ENCODE measurements around the gene S100A2. TPM values are rescaled to one million over a fixed set of nuclear protein-coding genes. Genes with fewer than 3 reads are reported as not detected.

The S100A2 gene
- 0.51 and 0.98 TPM in 2 replicates for total RNA-seq

DNA sequence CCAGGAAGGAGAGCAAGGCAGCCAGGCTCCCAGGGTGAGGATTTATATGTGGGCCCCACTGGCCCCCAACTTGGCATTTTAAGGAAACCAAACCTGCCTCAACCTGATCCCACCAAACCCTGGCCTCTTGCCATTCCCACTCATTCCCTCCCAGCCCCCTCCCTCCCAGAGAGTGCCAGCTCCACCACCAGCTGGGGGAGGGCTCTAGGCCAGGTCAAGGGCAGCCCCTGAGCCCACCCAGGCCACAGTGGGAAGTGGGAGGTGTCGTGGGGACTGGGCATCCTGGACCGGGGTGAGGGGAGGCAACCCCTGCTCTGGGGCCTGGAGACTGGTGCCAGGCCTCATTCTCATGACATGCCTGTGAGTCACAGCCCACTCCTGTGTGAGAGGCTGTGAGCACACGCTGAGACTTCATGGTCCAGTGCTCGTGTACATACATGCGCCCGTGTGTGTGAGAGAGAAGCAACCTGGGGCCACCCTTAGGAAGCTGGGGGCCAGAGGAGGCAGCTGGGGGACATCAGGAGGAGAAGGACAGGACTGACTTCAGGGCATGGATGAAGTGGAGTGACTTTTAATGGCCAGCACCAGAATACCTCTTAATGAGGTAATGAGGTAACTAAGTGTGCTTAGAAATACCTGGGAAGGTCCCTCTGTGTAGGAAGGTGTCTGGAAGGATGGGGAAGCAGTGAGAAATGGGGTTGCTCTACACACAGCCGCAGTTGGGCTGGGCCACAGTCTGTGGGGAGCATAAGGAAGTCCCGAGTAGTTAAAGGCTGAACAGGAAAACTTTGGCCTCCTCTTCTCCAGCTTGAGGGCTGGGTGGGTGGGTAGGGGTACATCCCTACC is at the start of gene S100A2:
Gene S100A2, minus strand, starts transcription at position 316 of the 846 bp plus-strand sequence. CDS start 1,967 bp downstream, outside the sequence.
- peak; percentile 85 for DNase-seq

DNA sequence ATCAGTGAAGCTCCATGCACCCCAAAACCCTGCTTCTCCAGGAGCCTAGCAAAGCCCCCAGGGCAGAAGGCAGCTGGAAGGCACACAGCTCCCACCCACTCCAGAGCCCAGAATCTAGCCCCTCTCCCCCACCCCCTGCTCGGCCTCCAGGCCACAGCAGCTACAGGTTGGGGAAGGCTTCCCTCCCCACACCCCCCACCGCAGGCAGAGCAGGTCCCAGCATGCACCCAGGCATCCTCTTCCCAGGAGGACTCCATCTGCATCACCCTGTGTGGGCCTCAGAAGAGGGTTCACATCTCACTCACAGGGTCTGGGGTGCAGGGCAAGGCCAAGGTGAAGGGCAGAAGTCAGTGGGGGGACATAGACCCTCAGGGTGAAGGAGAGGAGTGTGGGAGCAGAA is 49.8 kb upstream of the S100A2 start:
- no peak for DNase-seq

DNA sequence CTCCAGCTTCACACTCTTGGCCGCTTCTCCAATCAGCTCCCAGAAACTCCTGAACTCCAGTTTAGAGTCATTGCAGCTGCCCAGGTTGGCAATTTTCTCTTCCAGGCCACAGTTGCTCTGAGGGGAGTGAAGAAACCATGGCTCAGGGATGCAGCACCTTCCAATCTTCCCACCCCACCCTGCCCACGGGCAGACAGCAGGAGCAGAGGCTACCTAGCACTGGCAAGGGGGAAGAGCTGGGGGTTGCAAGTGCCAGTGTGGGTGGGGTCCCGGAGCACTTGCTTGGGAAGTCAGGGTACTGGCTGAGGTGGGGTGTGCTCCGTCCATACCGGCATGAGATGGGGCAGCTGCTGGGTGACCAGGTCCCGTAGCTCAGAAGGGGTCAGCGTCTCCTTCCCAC is 49.3 kb upstream of the S100A2 start:
- no peak for DNase-seq

DNA sequence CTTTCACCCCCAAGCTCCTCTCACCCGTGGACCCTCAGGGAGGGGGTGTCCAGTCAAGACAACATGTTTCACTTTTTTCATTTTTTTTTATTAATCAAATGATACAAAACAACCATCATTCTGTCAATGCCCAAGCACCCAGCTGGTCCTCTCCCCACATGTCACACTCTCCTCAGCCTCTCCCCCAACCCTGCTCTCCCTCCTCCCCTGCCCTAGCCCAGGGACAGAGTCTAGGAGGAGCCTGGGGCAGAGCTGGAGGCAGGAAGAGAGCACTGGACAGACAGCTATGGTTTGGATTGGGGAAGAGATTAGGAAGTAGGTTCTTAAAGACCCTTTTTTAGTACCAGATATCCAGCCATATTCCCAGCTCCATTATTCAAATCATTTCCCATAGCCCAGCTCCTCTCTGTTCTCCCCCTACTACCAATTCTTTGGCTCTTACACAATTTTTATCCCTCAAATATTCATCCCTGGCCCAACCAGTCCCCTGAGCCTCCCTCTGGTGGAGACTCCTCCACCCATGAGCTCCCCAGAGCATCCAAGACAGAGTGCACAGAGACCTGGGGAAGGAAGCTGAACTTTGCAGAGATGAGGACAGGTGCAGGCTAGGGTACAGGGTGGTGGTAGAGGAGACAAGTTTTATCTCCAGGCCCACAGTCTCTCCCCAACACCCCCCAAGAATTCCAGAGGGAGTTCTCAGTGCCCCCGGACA is 48.7 kb upstream of the S100A2 start:
- no peak for DNase-seq

DNA sequence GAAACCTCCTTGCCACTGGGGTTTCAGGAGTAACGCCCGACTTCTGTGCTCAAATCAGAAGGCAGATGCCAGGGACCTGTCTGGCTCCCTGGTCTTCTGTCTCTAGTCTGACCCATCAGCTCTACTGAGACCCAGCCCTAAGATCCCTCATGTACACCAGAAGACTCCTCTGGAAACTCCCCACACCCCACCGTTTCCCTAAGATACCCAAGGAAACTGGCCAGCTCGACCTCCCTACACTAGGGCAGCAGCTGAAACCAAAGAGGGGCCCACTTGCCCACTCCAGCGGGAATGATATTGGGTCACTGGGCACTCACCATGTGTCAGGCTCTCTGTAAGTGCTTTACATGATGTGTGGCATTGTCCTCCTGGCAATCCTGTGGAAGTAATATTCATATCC is 47.8 kb upstream of the S100A2 start:
- DNase-seq: no peak

DNA sequence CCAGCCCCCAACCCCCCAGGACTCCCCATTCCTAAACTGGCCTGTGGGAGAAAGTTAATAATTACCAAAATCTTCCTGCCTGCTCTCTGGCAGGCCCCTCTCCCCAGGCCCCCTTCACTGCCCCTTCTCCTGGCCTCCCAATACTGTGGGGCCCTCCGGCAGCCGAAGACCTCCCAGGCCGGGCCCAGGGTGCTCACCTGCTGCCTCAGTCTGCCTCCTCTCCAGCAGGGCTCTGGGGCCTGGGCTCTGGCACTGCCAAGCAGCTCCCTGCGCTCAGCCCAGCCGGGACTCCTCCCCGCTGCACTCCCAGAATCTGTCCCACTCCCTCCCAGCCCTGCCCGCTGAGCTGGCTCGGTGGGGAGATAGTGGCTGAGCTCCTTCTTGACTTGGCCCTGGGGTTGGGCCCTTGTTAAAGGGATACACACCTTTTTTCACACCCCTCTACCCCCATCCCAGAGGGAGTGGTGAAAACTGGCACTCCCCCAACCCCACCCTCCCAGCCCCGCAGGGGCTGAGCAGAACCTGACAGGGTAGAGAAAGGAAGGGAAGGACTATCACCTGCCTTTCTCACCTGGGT is 47.2 kb upstream of the S100A2 start, which contains the start of gene S100A16:
Gene S100A16, minus strand, starts transcription at position 383 of the 577 bp plus-strand sequence. CDS start 4,986 bp downstream, outside the sequence.
- no peak for DNase-seq

DNA sequence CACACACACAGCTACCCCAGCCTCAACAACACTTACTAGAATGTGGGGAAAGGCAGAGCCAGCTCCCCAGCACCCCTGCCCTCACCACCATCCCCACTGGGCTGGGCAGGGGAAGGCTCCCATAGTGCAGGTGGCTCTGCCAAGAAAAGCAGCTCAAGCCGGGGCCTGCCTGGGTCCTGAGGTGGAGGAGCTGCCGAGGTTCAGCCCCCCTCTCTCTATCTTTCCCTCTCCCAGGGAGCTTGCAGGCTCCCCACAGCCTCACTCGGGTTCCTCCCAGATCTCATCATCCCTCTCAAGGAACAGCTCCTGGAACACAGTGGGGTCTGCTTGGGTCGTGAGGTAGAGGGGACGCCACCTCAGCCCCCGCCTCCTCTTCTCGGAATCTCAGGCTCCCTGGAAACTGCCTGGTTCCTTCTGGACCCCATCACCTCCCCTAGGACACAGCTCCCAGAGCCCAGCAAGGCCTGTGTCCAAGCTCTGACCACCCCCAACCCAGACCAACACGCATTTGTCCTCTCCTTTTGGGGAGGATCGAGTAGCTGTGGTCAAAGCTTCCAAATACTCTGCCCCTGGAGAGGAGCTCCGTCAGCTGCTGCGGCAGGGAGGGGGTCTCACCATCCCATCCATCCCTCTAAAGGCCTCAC is 46.6 kb upstream of the S100A2 start:
- no peak for DNase-seq

DNA sequence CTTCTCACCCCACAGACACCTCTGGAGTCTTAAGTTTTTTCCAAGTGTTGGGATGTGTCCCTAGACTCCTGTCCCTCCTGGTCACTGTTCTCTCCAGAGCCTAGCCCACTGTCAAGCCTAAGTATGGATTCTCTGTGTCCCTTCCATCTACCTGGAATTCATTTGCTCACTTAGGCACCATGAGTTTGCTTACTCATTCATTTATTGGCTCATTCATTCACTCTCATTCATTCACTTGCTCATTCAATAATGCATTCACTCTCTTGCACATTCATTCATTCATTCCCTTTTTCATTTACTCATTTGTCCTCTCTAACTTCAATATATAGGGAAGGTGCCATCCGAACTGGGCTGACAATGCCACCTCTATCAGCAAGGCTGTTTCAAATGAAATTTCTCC is 45.7 kb upstream of the S100A2 start:
- no peak for DNase-seq

DNA sequence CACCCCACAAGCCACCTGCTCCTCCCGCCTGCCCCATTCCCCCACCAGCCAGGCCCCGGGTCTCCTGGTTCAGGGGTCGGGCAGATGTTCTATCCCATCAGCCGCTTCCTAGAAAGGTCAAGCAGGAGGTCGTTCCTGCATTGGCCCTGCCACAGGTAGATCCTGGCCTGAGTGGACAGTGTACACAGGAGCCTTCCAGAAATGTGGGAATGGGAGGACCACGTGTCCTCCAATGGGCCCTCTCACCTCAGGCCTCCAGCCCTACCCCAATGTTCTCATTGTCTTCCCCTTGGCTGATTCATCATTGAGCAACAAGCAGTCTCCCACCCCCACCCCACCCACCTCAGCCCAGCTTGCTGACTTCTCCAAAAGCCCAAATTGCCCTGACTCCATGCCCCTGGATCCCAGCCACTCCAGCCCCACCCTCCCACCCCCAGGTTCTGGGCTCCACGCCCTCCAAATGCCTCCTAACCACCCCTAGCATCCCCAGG is 45.2 kb upstream of the S100A2 start:
- DNase-seq: no peak

DNA sequence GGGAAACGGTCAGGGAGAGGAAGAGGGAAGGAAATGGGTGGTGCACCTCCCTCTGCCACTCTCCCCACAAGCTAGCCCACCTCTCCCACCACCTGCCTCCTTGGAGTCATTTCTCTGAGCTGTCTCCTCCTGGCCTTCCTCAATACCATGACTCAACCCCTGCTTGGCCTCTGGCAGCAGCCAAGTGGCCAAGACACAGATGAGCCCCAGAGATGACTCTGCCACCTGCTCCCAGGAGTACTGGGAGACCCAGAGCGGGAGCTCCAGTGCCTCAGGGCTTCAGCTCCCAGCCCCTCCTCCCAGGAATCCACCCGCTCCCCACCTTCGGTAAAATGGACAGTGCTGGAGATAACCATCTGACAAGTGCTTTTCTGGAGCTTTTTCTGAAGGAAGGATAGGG is 44.7 kb upstream of the S100A2 start:
- DNase-seq: peak; percentile 60

DNA sequence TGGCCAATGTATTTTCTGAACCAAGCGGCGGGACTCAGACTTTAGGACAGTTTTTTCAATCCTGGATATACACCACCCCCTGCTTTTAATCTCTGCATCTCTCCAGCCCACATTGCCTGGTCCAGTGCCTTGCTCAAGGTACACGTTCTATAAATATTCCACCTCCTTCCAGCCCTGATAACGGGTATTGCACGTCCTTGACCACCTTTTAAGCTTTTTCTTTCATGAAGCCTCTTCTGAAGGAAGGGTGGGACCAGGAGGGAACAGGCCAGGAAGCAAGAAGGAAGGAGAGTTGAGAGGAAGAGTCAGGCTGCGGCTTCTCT is 43.9 kb upstream of the S100A2 start:
- no peak for DNase-seq

DNA sequence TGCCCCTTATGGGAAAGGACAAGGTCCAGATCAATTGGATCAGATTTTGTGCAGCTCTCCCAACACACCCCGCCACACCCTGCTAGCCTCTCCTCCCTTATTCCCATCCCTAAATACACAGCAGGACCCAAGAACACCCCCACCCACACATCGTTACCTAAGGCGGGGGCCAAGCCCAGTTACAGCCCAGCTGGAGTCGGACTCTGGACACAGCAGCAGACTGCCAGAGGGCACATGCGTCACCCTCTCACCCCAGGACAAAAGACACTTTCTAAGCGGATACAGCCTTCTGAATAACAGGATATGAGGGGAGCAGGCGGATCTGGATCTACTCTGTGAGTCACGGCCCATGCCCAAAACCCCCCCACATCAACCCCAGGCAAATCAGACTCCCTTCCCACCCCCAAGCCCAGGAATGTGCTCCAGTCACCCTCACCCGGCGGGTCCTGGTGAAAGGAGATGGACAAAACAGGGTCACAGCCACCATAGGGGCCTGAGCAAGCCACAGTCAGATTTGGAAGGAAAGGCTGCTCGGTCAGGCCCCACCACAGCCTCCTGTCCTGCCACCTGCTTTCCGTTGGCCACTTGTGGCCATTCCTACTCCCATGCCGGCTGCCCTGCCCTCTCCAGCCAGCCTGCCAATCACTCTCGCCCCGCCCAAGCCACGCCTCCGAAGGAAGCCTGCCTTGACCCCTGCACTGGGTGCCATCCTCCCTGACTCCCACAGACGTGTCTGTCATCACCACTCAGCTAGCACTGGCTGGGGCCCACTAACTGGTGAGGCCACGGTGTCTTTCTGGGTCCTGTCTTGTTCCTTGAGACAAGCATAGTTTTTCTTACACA is 43.3 kb upstream of the S100A2 start:
- peak; percentile 99 for DNase-seq

DNA sequence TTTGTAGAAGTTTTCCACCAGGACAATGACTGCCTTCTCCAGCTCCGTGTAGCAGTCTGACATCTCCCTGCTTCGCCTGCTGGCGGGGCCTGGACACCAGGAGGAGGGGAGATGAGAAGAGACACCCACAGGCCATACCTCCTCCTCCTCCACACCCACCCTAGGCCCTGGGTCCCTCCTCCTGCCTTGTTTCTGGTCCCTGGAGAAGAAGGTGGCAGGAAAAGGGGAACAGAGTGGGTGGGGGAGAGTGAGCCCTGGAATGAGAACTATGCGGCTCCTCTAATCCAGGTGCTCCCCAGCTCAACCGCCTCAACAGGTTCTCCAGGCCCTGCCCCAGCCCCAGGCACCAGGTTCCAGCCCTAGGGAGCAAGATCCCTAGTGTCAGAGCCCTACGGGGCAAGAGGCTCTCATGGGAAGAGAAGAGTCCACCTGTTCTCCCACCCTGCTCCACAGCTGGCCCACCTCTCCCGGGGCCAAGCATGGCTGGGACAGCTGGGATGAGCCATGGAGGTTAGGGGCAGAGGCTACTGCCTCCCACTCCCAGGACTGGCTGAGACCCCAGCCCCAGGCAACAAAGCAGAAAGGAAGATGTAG is 42.5 kb upstream of the S100A2 start:
- DNase-seq: peak; percentile 74

DNA sequence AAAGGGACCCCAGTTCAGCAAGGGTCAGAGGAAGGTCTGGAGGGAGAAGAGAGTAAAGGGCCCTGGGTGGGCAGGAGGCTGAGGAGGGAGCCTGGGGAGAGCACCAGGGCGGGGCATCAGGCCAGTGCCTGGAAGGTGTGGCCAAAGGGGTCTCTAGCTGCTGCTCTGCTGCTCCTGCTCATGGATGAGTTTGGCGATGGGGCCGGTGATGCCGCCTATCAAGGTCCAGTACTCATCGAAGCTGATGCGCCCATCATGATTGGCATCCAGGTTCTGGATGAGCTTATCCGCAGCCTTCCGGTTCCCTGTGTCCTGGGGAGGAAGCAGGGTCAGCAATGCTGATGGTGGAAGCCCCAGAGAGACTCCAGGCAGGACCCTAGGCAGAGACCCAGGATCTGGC is 41.7 kb upstream of the S100A2 start:
- peak; percentile 14 for DNase-seq

DNA sequence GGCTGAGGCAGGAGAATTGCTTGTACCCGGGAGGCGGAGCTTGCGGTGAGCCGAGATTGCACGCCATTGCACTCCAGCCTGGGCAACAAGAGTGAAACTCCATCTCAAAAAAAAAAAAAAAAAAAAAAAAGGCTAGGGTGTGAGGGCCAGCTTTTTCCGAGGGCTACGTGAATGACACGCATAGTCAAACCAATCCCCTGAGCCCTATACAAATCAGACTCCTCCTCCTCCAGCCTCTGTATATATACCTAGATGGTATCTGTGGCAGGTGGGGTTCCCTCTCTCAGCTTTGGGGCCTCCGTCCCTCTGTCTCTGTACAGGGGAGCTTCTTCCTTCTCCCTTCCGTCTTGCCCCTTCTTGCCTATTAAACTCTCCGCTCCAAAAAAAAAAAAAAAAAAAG is 40.5 kb upstream of the S100A2 start:
- no peak for DNase-seq

DNA sequence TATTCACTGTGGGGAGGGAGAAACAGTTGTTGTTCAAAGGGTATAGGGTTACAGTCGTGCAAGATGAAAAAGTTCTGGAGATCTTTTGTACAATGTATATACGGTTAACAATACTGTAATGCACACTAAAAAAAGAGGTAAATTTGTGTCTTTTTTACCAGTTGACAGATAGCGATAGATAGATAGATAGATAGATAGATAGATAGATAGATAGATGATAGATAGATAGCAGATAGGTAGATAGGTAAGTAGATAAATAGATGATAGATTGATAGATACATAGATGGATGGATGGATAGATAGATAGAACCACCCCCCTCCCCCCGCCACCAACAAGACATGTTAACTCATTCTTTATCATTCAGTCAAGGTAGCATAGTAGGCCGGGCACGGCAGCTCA is 37.1 kb upstream of the S100A2 start:
- DNase-seq: no peak

DNA sequence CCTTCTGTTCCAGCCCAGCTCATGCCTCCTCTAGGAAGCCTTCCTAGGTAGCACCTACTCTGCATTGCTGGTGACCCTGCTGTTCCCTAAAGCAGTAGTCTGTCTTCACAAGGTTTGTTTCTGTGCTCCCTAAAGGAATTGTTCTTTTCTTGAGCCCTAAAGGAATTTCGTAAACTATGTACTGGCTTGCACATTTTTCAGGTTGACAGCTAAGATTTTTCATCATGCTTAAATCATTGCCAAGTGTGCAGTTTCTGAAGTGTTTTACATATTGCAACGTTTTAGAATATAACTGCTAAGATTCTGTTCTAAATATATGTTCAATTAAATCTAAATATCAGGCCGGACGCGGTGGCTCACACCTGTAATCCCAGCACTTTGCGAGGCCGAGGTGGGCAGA is 34.2 kb upstream of the S100A2 start:
- DNase-seq: no peak

DNA sequence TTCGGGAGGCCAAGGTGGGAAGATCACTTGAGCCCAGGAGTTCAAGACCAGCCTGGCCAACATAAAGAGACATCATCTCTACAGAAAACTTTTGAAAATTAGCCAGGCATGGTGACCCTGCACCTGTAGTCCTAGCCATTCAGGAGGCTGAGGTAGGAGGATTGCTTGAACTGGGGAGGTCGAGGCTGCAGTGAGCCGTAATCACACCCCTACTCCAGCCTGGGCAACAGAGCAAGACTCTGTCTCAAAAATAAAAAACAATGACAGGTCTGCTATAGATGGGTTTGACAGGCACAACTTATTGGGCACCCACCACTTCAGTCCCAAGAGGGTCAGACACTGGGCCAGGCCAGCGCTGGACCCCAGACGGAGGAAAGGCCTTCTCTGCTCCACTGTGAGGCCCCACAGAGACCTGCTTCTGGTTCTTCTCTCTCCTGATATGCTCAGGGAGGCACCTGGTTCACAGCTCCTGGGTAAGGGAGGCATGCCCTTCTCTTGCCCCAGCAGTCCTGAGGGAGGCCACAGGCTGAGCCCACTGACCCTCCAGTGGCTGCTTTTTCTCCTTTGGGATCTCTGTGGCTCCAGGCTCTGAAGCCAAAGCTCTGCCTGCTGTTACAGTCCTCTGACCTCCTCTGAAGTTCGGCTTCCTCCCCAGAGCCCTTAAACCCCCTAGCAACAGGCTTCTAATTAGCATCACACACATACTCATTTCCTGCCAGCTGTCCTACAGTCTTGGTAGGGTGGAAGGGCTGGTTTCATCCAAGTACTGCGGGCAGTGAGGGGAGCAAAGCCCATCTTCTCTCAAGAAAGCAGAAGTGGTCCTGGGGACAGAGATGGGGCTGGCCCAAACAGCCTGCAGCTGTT is 32.9 kb upstream of the S100A2 start:
- peak; percentile 96 for DNase-seq

DNA sequence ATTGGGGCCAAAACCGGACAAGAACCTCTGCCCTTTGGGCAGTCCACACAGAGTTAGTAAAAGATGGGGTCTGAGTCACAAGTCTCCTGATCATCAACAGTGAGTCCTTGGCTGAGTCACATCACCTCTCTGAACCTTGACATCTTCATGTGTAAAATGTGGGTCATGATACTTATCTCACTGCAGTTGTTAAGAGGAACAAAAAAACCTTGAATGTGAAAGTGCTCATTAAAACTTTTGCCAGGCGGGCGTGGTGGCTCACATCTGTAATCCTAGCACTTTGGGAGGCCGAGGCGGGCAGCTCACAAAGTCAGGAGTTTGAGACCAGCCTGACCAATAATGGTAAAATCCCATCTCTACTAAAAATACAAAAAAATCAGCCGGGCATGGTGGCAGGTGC is 31.6 kb upstream of the S100A2 start:
- DNase-seq: peak; percentile 59

DNA sequence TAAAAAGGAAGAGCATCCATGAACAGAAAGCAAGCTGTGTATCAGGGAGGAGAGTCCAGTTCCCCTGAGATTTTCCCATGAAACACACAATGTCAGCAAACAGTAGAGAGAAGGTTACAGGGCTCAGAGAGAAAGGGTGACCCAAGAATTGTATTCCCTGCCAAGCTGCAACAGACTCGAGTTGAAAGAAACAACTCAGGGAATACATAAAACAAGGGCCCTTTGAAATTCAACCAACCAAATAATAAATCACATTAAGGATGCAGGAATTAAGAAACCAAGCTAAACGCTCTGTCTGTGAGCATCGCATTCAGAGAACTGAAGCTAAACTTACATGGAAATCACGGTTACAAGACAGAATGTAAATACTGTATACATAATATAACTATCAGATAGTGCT is 27.1 kb upstream of the S100A2 start:
- DNase-seq: no peak

DNA sequence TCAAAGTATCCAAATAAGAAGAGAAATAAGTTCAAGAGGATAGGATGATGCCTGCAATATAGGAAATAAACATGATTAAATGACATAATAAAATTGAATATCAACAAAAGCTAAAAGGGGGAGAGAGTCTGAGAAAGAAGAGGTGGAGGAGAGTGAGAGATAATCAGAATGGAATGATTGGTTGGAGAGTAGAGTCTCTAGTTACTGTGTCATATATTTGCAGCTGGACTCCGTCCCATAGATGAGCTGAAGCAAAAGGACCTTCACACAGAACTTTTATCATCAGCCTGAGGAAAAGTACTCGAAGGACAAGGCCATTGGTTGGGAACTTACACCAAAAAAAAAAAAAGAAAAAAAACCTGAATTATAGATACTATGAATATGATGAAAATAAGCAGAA is 22.8 kb upstream of the S100A2 start:
- DNase-seq: no peak

Measured in dermis blood vessel endothelial cell (primary cell).